GM13977 (cell line): ENCODE data around the gene PRKCE.
"Not testable (repeated sequence)": the region's sequence is repeated elsewhere in the genome, so short reads cannot be mapped to it uniquely, and the experiment has no call there.

Experiments used
- DNase-seq: peaks from one replicate; pipeline ENCODE4 v3.0.0; 2012; ENCODE audit warnings: low spot score
- CTCF ChIP-seq: IDR thresholded peaks from 2 replicates; pipeline ENCODE4 v1.5.1; 2012; ENCODE audit warnings: mild to moderate bottlenecking, control low read depth; ENCODE audit not compliant: insufficient read depth; ENCODE audit errors: extremely low read depth, missing control alignments
- in situ Hi-C: fragments of 300-500 bp; cut with MboI; formaldehyde crosslinking; loops from one replicate; pipeline ENCODE4 v1.12.0; 2022; ENCODE audit warnings: low sequenced_read_pairs, low pct_unique_long_range_greater_than_20kb, mixed read lengths, inconsistent platforms; ENCODE audit not compliant: unreplicated experiment

PRKCE gene

GRCh38 chr2:45691171-45691999, 39.9 kb downstream of the PRKCE start:
- no peak for TF ChIP-seq CTCF
- peak; percentile 15 for DNase-seq
- in situ Hi-C loops, result no loop called here

- in situ Hi-C loops, result no loop called here
- DNase-seq, result no peak
- no peak for TF ChIP-seq CTCF
These were observed 41.1 kb downstream of the PRKCE start for GRCh38 chr2:45692566-45692965.

DNA sequence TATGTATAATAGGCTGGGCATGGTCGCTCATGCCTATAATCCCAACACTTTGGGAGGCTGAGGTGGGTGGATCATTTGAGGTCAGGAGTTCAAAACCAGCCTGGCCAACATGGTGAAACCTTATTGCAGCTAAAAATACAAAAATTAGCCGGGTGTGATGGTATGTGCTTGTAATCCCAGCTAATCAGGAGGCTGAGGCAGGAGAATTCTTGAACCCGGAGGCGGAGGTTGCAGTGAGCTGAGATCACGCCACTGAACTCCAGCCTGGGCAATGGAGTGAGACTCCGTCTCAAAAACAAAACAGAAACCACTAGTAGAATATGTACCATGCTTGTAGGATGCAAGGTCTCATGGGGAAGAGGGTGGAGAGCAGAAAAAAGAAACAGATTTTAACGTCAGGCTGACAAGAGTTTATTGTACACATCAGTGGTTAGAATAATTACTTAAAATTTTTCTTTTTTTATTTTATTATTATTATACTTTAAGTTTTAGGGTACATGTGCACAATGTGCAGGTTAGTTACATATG, 44.1 kb downstream of the PRKCE start:
- in situ Hi-C loops, result not testable (repeated sequence)
- DNase-seq, result peak; percentile 39

DNA sequence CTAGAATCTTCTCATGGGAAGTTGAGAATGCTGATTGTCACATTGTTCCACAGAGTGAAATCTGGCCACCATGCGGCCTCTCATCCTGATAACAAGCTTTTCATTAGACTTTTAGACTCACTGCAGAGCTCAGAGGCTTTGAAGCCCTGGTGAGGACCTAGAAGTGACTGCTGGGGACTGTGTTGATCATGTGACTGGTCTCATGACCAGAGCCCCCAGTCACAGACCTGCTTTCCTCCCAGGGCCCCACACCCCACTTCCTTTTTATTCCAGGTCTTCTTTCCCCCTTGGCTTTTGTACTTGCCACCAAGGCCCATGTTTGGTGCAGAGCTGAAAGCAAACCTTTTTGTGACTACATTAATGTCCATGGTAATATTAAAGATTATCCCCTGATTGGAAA, 45.2 kb downstream of the PRKCE start:
- no peak for TF ChIP-seq CTCF
- in situ Hi-C loops, result no loop called here
- no peak for DNase-seq

- no peak for DNase-seq
- TF ChIP-seq CTCF, result no peak
- in situ Hi-C loops, result no loop called here
These were observed 45.7 kb downstream of the PRKCE start for GRCh38 chr2:45697190-45697589.

- no peak for TF ChIP-seq CTCF
- no peak for DNase-seq
- in situ Hi-C loops, result no loop called here
These were observed 47.1 kb downstream of the PRKCE start for GRCh38 chr2:45698554-45698953.

GRCh38 chr2:45699032-45699658, 47.7 kb downstream of the PRKCE start:
- in situ Hi-C loops, result no loop called here
- no peak for TF ChIP-seq CTCF
- DNase-seq, result peak; percentile 42
